ENCODE results near the gene PIN4.
A peak's percentile ranks its signal among the peaks of the same experiment; 100 is the strongest.
"Not testable (repeated sequence)": the region's sequence is repeated elsewhere in the genome, so short reads cannot be mapped to it uniquely, and the experiment has no call there.

PIN4 gene

GRCh38 chrX:72202792-72203401, 21.3 kb downstream of the PIN4 start:
- no peak for DNase-seq

DNA sequence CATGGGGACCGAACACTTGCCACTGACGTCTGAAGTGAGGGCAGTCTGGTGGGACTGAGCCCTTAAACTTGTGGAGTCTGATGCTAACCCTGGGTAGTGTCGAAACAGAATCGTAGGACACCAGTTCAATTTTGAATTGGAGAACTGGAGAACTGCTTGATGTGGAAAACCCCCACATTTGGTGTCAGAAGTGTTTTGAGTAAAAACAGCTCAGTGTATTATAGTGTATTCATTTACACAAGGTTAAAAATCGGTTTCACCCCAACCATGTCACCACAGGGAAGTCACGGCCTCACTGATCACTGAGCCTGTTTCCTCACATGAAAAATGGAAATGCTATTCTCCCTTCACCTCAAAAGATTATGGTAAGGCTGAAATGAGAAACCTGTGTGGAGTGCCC, 21.9 kb downstream of the PIN4 start:
- DNase-seq: no peak

DNA sequence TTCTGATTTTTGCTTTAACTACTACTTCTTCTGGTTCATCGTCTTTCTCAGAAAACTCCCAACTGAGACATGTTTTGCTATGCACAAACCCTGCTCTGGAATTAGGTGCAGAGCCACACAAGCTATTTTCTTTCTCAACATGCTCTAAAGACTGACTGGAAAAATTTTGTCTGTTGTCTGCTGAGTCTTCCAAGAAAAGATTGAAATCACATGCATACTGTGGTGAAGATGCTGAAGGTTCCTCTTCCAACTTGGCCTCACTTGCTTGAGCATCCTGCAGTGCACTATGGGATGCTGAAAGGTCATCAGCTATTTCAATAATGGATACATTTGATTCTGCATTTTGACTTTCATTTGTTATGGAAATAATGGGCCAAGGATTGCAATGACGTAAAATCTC, 24.1 kb downstream of the PIN4 start:
- no peak for DNase-seq

DNA sequence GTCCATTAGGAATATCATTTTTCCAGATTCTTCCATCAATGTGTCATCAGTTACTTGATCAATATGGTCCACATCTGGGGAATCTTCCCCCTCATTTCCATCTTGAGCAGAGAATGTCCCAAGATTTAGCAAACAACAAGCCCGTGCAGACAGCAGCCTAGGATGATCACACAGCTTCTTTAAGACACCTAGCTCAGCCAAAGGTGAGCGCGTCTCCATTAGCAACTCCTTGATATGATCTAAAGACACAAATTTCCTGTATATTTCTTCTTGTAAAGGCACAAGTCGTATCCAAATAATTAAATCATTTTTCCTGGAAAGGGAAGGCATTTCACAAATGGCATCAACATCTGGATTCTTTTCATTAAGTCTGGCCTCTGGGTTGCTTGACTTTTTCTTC, 25.8 kb downstream of the PIN4 start:
- no peak for DNase-seq

- DNase-seq: no peak
Observed at GRCh38 chrX:72208126-72208800, 26.7 kb downstream of the PIN4 start.

DNA sequence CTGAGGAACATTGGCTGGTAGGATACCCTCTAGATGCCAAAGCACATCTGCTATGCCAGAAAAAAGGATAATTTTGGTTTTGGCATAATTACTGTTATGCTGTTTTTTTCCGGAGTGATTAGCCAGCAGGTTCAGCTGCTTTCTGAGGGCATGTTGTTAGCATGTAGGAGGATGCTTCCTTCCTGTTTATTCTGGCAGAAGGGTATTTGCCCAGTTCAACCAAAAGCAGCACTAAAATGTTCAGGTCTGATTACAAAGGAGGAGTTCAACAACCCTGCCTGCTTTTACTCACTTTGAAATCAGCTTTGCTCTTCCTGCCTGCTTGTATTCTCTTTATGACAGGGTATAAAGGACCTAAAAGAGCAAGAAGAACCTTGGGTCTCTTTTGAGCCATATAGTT, 35.4 kb downstream of the PIN4 start:
- no peak for DNase-seq

- DNase-seq: not testable (repeated sequence)
Observed at GRCh38 chrX:72220375-72220774, 38.8 kb downstream of the PIN4 start.

DNA sequence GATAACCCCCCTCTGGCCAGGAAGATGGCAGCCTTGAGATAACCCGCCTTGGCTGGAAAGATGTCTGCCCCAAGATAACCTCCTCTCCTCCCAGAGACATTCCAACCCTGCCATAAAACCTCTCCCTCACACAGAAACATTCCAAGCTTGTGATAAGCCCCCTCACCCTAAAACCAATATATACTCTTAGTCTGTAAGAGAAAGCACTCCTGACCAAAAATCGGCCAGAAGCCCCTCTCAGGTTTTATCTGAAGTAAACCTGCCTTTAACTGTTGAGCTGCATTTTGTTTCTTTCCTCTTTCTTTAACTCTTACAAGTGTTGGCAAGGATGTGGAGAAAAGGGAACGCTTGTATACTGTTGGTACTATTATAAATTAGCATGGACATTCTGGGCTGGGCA, 48.7 kb downstream of the PIN4 start:
- DNase-seq: no peak

- no peak for DNase-seq
Observed at GRCh38 chrX:72236841-72237240, 55.3 kb downstream of the PIN4 start.

- DNase-seq: no peak
Observed at GRCh38 chrX:72238183-72238582, 56.6 kb downstream of the PIN4 start.

GRCh38 chrX:72238721-72239475, 57.3 kb downstream of the PIN4 start, which contains the start of gene ERCC6L:
TSS of gene ERCC6L (minus strand) at chrX:72239027. CDS start at chrX:72238911, 116 bp downstream.
- peak; percentile 0 for DNase-seq

GRCh38 chrX:72240976-72241375, 59.4 kb downstream of the PIN4 start:
- no peak for DNase-seq

- DNase-seq: no peak
Observed at GRCh38 chrX:72243472-72243871, 61.9 kb downstream of the PIN4 start.

- no peak for DNase-seq
Observed at GRCh38 chrX:72245461-72246089, 64.0 kb downstream of the PIN4 start.

GRCh38 chrX:72247206-72247942, 65.8 kb downstream of the PIN4 start:
- DNase-seq: no peak
